OCI-M2 (cell line): ENCODE results near the gene PRUNE1.

Experiments
- DNase-seq: peaks from one replicate; lab custom pipeline; 2025; ENCODE audit not compliant: unreplicated experiment; lab: John Stamatoyannopoulos, UW

The PRUNE1 gene

GRCh38 chr1:150976879-150977694 is 31.2 kb upstream of the PRUNE1 start:
- DNase-seq, result peak; percentile 86

- peak; percentile 59 for DNase-seq
Observed at GRCh38 chr1:150979092-150980056, 28.9 kb upstream of the PRUNE1 start.

GRCh38 chr1:150981177-150981804 is 27.0 kb upstream of the PRUNE1 start:
- DNase-seq, result no peak

- no peak for DNase-seq
Observed at GRCh38 chr1:150981805-150982712, 26.2 kb upstream of the PRUNE1 start, which contains the start of gene ANXA9. Gene ANXA9, plus strand, starts transcription at chr1:150982292. Its CDS starts 814 bp downstream, at chr1:150983106.

DNA sequence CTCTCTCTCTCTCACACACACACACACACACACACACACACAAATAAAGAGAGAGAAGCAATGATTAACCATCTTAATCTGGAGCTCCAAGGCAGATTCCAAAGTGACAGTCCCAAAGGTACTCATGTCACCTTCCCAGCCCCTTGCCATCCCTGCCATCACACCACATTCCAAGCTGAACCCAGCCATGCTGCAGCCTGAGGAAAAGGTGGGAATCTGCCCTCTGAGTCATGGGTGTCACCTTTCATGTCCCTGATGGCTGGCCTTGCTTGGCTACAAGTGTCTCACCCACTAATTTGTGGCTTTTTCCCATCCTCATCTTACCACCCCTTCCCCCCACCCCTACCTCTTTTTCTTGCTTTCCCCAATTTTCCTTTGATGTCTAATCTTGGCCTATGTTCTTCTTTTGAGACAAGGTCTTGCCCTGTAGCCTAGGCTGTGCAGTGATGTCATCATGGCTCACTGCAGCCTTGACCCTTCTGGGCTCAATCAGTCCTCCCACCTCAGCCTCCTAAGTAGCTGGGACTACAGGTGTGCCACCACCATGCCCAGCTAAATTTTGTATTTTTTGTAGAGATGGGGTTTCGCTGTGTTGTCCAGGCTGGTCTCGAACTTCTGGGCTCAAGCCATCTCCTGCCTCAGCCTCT is 22.9 kb upstream of the PRUNE1 start:
- DNase-seq, result no peak

DNA sequence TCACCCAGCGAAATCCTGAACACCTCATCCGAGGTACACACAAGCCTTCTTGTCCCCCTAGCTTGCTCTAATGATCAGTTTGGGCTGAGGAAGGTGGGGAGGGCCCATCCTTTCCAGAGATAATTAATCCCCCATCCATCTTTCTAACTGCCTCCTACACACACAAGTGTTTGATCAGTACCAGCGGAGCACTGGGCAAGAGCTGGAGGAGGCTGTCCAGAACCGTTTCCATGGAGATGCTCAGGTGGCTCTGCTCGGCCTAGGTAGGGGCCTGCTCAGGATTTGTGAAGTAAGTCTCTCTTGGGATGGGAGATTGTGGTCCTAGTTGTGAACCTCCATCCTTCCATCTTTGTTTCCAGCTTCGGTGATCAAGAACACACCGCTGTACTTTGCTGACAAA is 20.3 kb upstream of the PRUNE1 start:
- no peak for DNase-seq

- no peak for DNase-seq
Observed at GRCh38 chr1:150992626-150993025, 15.6 kb upstream of the PRUNE1 start.

- DNase-seq, result no peak
Observed at GRCh38 chr1:150994248-150994647, 14.0 kb upstream of the PRUNE1 start.

- no peak for DNase-seq
Observed at GRCh38 chr1:150995460-150995859, 12.8 kb upstream of the PRUNE1 start.

GRCh38 chr1:150995896-150996295 is 12.4 kb upstream of the PRUNE1 start:
- DNase-seq, result no peak

DNA sequence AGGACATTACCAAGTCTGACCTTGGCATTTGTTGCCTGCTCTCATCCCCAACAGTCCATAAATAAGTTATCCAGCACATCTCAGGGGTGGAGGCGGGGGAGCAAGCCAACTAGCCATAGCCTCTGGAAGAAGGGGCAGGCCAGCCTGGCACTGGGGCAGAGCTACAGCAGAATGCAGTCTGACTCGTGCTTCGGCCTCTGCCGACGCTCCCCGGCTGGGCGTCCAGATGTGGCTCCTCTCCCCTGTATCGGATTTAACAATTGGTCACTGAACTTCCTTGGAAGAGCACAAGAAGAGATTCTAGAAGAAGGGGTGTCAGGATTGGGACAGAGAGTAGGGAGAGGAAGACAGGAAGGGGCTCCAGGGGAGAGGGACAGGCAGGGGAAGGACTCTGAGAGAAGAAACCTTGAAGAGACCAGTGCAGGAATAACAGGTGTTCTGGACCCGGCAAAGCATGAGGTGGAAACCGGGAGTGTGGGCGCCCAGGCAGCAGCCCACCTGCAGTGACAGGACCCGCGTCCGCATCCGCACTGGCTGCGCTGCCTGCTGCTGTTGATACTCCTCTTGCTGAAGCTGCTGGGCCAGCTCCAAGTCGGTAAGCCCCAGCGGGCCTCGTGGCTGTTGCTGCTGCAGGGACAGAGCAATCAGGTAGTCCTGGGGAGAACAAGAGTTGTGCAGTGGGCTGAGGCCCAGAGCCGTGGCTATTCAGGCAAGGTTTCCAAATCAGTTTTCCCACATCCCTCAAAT is 10.9 kb upstream of the PRUNE1 start:
- DNase-seq, result no peak

GRCh38 chr1:150997949-150998348 is 10.3 kb upstream of the PRUNE1 start:
- no peak for DNase-seq

- no peak for DNase-seq
Observed at GRCh38 chr1:150999051-150999674, 9.1 kb upstream of the PRUNE1 start.

- no peak for DNase-seq
Observed at GRCh38 chr1:150999926-151000325, 8.3 kb upstream of the PRUNE1 start.

DNA sequence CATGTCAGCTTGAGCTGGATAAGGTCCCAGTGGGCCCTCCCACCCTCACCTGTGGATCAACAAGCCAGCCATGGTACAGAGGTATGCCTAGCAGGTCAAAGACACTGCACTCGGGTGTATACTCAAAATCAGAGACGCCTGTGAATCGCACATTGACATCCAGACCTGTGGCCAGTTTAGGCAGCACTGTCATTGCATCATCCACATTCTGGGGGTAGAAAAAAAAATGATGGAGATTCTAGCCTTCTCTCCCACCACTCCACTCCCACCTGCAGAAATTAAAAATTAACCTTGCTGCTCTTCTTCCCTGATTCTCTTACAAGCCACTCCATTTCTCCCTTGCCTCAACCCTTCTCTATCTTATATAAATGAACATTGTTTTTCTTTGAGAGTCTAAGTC is 7.8 kb upstream of the PRUNE1 start:
- DNase-seq, result no peak

GRCh38 chr1:151001602-151002001 is 6.6 kb upstream of the PRUNE1 start:
- no peak for DNase-seq

DNA sequence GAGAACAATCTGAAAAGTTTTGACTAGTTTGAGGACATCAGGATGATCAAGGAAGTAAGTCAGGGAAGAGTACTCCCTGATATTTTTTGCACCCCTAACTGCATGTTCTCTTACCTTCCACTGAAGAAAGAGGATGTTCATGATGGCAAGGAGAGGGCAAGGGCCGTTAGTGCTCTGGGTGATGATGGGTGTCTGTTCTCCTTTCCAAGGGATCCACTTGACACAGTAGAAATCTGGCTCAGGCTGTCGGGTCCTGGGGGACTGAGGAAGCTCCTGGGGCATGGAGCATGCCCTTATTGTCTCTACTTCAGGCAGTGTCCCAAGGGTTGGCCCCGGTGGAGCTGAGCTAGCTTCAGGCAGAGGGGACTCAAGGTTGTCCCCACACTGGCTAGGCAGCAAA is 6.2 kb upstream of the PRUNE1 start:
- DNase-seq, result no peak

GRCh38 chr1:151002611-151003010 is 5.6 kb upstream of the PRUNE1 start:
- DNase-seq, result no peak

DNA sequence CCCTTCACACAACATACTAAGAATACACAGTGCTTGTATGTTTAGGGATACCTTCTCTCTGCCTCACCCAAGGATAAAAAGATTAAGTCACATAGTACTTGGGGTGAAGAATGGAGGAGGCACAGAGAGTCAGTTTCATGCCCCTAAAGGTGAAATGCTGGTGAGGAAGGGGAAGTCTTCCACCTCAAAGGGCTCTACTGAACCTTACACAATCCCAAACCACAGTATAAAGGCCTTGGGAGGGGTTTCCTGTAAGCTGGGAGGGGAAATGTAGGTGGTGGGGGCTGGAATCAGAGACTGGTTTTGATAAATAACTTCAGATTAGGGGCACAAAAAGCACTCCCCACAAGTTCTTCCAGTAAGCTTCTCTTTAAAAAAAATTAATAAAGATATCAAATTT is 5.1 kb upstream of the PRUNE1 start:
- no peak for DNase-seq
